Measurements from ENCODE around the gene ICA1. TPM values are rescaled to one million over a fixed set of nuclear protein-coding genes. Genes with fewer than 3 reads are reported as not detected.

The ICA1 gene
- total RNA-seq, 1 donor: 0.45 TPM

DNA sequence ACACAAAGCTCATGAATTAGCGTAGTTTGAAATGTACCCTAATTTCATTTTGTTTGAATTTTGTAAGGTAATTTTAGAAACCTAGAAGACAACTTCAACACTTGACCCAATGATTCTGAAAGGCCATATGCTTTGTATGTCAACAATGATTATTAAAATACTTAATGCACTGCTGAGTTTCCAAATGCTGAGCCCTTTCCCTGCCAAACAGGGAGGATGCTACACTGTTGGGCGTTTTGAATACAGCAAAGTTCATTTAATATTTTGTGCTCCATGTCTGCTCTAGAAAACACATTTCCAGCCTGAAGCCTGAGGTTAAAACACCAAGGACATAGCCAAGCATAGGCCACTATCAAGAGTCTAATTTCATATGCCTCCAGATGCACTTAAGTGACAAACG, 99.8 kb downstream of the ICA1 start:
- no peak overlapping the region for H3K4me3 ChIP-seq (ENCODE audit: low read depth, low read length)
- DNase-seq (ENCODE audit: low read depth): no peak
- TF ChIP-seq, protein P1, sequence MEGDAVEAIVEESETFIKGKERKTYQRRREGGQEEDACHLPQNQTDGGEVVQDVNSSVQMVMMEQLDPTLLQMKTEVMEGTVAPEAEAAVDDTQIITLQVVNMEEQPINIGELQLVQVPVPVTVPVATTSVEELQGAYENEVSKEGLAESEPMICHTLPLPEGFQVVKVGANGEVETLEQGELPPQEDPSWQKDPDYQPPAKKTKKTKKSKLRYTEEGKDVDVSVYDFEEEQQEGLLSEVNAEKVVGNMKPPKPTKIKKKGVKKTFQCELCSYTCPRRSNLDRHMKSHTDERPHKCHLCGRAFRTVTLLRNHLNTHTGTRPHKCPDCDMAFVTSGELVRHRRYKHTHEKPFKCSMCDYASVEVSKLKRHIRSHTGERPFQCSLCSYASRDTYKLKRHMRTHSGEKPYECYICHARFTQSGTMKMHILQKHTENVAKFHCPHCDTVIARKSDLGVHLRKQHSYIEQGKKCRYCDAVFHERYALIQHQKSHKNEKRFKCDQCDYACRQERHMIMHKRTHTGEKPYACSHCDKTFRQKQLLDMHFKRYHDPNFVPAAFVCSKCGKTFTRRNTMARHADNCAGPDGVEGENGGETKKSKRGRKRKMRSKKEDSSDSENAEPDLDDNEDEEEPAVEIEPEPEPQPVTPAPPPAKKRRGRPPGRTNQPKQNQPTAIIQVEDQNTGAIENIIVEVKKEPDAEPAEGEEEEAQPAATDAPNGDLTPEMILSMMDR (IDR thresholded peaks at IDR 0.05; ENCODE audit: insufficient read depth, low read length): no peak

DNA sequence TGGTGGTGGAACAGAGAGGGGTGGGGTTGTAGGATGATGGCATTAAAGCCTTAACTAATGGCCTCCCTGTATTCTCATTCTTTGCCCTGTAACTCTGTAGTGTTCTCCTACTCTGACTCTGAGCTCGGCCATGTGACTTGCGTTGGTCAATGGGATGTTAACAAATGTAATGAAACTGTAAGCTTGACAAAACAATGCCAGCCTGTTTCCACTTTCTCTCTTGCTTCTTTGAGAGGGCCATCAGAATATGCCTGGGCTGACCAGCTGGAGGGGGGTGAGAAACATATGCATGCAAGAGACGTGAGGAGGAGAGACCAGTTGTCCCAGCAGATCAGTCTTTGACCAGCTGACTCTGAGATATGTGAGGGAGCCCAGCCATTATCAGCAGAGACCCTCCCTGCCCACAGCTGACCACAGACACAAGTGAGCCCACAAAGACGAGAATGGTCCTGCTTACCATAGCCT, 100.6 kb downstream of the ICA1 start:
- H3K4me3 ChIP-seq (ENCODE audit: low read depth, low read length): no peak overlapping the region
- DNase-seq (ENCODE audit: low read depth): no peak
- TF ChIP-seq, protein P1 (IDR thresholded peaks at IDR 0.05; ENCODE audit: insufficient read depth, low read length): no peak

DNA sequence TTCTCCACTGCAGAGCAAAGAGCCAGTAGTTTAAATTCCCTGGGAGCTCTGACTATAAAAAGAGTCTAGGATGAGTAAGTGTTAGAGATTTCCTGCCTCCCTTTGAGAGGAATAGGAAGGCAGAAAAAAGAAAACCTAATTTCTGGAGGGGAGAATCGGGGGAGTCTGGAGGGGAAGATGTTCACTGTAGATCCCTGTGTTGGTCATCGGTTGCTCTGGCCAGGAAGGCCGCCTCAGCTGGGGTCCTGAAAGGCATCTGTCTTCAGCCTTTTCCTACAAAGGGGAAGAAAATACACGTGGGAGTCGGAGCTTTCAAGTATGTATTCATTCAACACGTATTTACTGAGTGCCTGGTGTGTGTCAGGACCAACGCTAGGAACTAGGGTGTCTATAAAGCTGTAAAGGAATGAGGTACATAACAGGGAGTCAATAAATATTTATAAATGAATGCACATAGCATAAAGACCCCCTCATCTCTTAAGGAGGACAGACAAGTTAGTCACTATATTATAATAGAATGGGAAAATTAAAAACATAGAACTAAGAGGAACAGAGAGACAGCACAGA, 101.1 kb downstream of the ICA1 start:
- no peak for DNase-seq (ENCODE audit: low read depth)

DNA sequence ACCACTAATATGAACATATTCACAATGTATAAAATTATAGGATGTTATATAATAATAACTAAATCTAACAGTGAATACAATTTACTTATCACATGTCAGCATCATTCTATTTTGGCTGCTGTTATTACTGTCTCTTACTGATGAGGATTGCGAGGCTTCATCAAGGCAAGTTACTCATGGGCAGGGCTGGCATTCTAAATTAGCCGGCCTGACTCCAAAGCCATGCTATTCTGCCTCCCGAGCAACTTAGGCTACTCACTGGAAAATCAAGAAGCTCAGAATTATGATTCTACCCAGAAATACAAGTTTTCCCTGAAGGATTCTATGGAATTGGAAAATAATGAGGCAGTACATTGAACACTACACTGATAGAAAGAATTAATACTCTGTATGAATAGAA, 101.7 kb downstream of the ICA1 start:
- no peak for DNase-seq (ENCODE audit: low read depth)
- TF ChIP-seq, protein P1 (IDR thresholded peaks at IDR 0.05; ENCODE audit: insufficient read depth, low read length): no peak
- H3K4me3 ChIP-seq (ENCODE audit: low read depth, low read length): no peak overlapping the region

More for the DNA sequence above, 101.1 kb downstream of the ICA1 start:
- H3K4me3 ChIP-seq (ENCODE audit: low read depth, low read length): no peak overlapping the region
- TF ChIP-seq, protein P1 (IDR thresholded peaks at IDR 0.05; ENCODE audit: insufficient read depth, low read length): no peak

DNA sequence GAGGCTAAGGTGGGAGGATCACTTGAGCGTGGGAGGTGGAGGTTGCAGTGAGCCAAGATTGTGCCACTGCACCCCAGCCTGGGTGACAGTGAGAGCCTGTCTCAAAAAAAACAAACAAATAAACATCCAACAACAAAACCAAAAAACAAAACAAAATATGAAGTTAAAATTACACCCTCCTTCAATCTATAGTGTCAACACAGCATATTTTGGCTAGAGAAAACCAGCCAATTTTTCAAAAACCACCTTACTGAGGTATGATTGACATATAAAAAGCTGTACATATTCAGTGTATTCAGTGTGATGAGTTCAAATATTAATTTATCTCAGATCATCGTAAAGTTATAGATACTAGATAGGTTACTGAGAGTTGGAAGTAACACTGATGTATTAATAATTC, 102.4 kb downstream of the ICA1 start:
- no peak overlapping the region for H3K4me3 ChIP-seq (ENCODE audit: low read depth, low read length)
- no peak for DNase-seq (ENCODE audit: low read depth)
- TF ChIP-seq, protein P1 (IDR thresholded peaks at IDR 0.05; ENCODE audit: insufficient read depth, low read length): no peak

DNA sequence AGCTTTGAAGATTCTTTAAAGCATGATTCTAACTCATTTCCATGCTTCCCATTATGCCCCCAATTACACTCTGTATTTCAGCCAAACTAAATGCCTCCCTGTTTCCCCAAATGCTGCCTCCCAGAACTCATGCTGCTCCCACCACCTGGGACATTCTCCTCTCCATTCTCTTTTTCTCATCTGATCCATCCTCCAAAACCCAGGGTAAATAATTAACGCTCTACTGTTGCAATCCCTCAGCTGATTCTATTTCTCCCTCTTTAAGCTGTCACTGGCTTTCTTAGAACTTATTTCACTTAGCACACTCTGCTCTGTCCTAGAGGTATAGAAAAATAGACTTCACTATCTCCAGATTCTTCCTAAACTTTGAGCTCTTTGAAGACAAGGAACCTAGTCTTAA, 104.7 kb downstream of the ICA1 start:
- no peak overlapping the region for H3K4me3 ChIP-seq (ENCODE audit: low read depth, low read length)
- TF ChIP-seq, protein P1 (IDR thresholded peaks at IDR 0.05; ENCODE audit: insufficient read depth, low read length): no peak
- DNase-seq (ENCODE audit: low read depth): no peak

DNA sequence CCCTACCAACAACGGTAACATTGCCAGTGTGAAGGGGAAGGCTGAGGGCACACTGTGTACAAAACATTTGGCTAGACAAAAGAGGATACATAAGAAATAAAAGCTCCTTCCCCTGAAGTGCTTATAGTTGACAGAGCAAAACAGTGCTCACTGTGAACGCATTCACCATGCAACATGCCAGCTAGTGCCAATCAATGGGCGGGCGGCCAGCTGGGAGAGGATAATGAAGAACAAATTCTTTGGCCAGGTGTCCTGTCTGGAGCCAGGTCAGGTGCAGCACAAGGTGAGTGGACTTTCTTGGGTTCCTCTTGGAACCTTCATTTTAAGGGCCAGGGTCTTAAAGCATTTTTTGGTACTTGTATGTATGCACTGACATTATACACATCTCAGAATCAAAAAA, 106.1 kb downstream of the ICA1 start:
- TF ChIP-seq, protein P1 (IDR thresholded peaks at IDR 0.05; ENCODE audit: insufficient read depth, low read length): no peak
- no peak for DNase-seq (ENCODE audit: low read depth)
- H3K4me3 ChIP-seq (ENCODE audit: low read depth, low read length): no peak overlapping the region

Data from fibroblast of the aortic adventitia (primary cell).